Measurements from ENCODE around the gene CHRM2. TPM values are rescaled to one million over a fixed set of nuclear protein-coding genes. Genes with fewer than 3 reads are reported as not detected.

The CHRM2 gene
- total RNA-seq, 1 donor from 2014 or later, result not detected

DNA sequence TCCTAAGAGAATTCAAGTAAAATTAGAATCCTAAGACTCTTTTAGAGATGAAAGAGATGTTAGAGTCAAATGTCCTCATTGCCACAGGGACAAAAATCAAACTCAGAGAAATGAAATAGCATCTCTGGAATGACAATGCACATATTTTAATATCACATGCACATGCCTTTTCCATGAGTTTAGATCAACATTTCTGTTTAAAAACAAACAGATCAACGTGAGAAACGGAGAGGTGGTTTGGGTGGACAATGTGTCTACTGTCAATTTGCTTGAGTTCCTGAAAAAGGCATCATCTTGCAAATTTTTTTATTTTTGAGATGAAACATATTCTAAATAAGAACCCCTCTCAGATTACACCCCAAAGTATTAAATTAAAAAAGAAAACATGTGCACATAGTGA is 130.0 kb downstream of the CHRM2 start:
- no peaks in the 10 kb centered on the region for H3K36me3 Mint-ChIP-seq (ENCODE audit: low read depth, unreplicated experiment)
- H3K4me3 Mint-ChIP-seq (ENCODE audit: unreplicated experiment), result no peak overlapping the region
- no peak for DNase-seq (ENCODE audit: low spot score)
- H3K9me3 Mint-ChIP-seq (ENCODE audit: unreplicated experiment), result no peaks in the 10 kb centered on the region
- H3K27ac Mint-ChIP-seq (ENCODE audit: unreplicated experiment), result no peak overlapping the region
- no peak for TF ChIP-seq CTCF (IDR thresholded peaks at IDR 0.05; ENCODE audit: unreplicated experiment)
- H3K4me1 Mint-ChIP-seq (ENCODE audit: unreplicated experiment), result peaks cover 3% of the 10 kb centered on the region
- H3K27me3 Mint-ChIP-seq (ENCODE audit: unreplicated experiment), result no peaks in the 10 kb centered on the region

GRCh38 chr7:137000621-137001020 is 132.2 kb downstream of the CHRM2 start:
- DNase-seq (ENCODE audit: low spot score), result no peak
- peaks cover 4% of the 10 kb centered on the region for H3K4me1 Mint-ChIP-seq (ENCODE audit: unreplicated experiment)
- H3K27ac Mint-ChIP-seq (ENCODE audit: unreplicated experiment), result no peak overlapping the region
- H3K4me3 Mint-ChIP-seq (ENCODE audit: unreplicated experiment), result no peak overlapping the region
- no peaks in the 10 kb centered on the region for H3K36me3 Mint-ChIP-seq (ENCODE audit: low read depth, unreplicated experiment)
- TF ChIP-seq CTCF (IDR thresholded peaks at IDR 0.05; ENCODE audit: unreplicated experiment), result no peak
- no peaks in the 10 kb centered on the region for H3K9me3 Mint-ChIP-seq (ENCODE audit: unreplicated experiment)
- peaks cover 1% of the 10 kb centered on the region for H3K27me3 Mint-ChIP-seq (ENCODE audit: unreplicated experiment)

GRCh38 chr7:137001041-137001440 is 132.6 kb downstream of the CHRM2 start:
- Mint-ChIP-seq H3K4me3 (ENCODE audit: unreplicated experiment) (no peak overlapping the region), H3K27ac (ENCODE audit: unreplicated experiment) (no peak overlapping the region), H3K9me3 (ENCODE audit: unreplicated experiment) (no peaks in the 10 kb centered on the region), H3K36me3 (ENCODE audit: low read depth, unreplicated experiment) (no peaks in the 10 kb centered on the region), H3K4me1 (ENCODE audit: unreplicated experiment) (peaks cover 4% of the 10 kb centered on the region), H3K27me3 (ENCODE audit: unreplicated experiment) (peaks cover 1% of the 10 kb centered on the region)
- no peak for TF ChIP-seq CTCF (IDR thresholded peaks at IDR 0.05; ENCODE audit: unreplicated experiment)
- no peak for DNase-seq (ENCODE audit: low spot score)

DNA sequence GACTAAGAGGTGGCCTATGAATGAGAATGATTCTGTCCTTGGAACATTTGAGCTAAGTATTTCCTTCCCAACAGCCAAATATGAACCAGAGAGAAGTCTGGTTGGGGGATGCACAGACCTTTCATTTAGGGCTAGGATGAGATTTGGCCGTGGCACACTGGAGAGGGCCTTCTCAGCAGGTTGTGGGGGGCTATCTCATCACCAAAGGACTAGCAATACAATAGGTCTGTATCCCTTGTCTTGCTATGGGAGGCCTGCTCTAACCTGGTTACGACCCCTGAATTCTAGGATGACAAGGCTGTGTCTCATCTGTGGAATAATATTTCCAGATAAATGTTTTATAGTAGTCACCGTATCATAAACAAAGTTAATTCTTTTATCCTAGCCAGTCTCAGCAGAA is 133.0 kb downstream of the CHRM2 start:
- Mint-ChIP-seq H3K4me3 (ENCODE audit: unreplicated experiment) (no peak overlapping the region), H3K27me3 (ENCODE audit: unreplicated experiment) (peaks cover 1% of the 10 kb centered on the region), H3K4me1 (ENCODE audit: unreplicated experiment) (peaks cover 4% of the 10 kb centered on the region), H3K27ac (ENCODE audit: unreplicated experiment) (no peak overlapping the region), H3K36me3 (ENCODE audit: low read depth, unreplicated experiment) (no peaks in the 10 kb centered on the region), H3K9me3 (ENCODE audit: unreplicated experiment) (no peaks in the 10 kb centered on the region)
- TF ChIP-seq CTCF (IDR thresholded peaks at IDR 0.05; ENCODE audit: unreplicated experiment), result no peak
- no peak for DNase-seq (ENCODE audit: low spot score)

GRCh38 chr7:137003086-137003485 is 134.6 kb downstream of the CHRM2 start:
- no peak overlapping the region for H3K27ac Mint-ChIP-seq (ENCODE audit: unreplicated experiment)
- TF ChIP-seq CTCF (IDR thresholded peaks at IDR 0.05; ENCODE audit: unreplicated experiment), result no peak

More at GRCh38 chr7:137003086-137003485, 134.6 kb downstream of the CHRM2 start:
- no peaks in the 10 kb centered on the region for H3K9me3 Mint-ChIP-seq (ENCODE audit: unreplicated experiment)
- no peak overlapping the region for H3K4me3 Mint-ChIP-seq (ENCODE audit: unreplicated experiment)
- H3K36me3 Mint-ChIP-seq (ENCODE audit: low read depth, unreplicated experiment), result no peaks in the 10 kb centered on the region
- DNase-seq (ENCODE audit: low spot score), result no peak
- peaks cover 4% of the 10 kb centered on the region for H3K4me1 Mint-ChIP-seq (ENCODE audit: unreplicated experiment)
- H3K27me3 Mint-ChIP-seq (ENCODE audit: unreplicated experiment), result peaks cover 1% of the 10 kb centered on the region

Data from endothelial cell (in vitro differentiated cells).